Ovary (tissue), 3 donors: ENCODE data around the gene TLE2.

Experiments used
- EP300 ChIP-seq: sonication (generic); formaldehyde crosslinking; IDR thresholded peaks from one replicate; pipeline ENCODE4 v1.6.1; 2017; ENCODE audit warnings: antibody characterized with exemption
- POLR2A ChIP-seq: fragments of 450-650 bp; IDR thresholded peaks from one replicate; pipeline ENCODE4 v1.6.1; 2017; ENCODE audit warnings: antibody characterized with exemption, mild to moderate bottlenecking, moderate library complexity
- TF ChIP-seq, protein P1 (sequence below), 3 donors: fragments of 450-650 bp in 2 of 3; fragments of 200-600 bp in 1 of 3; IDR thresholded peaks; one replicate each; pipeline versions ENCODE4 v1.5.1 to v1.8.0; 2016 to 2022; ENCODE audit warnings: antibody characterized with exemption in 3 of 3, mild to moderate bottlenecking in 1 of 3
- donor health status: DM: no; HTN: no; CAD: no.

DNA sequence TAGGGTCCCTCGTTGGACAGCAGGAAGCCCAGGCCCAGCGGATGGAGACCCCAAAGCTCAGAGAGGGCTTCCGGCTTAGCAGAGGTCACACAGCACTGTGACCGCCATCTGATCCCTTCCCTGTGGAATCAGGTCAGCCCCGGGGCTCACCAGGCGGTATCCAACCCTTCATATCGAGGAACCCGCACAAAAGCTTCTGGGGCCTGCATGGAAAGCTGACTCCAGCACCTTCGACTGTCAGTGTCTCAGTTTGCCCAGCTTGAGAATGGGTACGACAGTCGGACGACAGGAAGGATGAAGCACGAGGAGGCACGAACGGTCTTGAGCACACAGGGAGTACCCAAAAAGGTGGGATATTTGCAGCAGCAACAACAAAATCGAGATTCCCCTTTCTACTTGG is 30.6 kb upstream of the TLE2 start:
- TF ChIP-seq, protein P1, sequence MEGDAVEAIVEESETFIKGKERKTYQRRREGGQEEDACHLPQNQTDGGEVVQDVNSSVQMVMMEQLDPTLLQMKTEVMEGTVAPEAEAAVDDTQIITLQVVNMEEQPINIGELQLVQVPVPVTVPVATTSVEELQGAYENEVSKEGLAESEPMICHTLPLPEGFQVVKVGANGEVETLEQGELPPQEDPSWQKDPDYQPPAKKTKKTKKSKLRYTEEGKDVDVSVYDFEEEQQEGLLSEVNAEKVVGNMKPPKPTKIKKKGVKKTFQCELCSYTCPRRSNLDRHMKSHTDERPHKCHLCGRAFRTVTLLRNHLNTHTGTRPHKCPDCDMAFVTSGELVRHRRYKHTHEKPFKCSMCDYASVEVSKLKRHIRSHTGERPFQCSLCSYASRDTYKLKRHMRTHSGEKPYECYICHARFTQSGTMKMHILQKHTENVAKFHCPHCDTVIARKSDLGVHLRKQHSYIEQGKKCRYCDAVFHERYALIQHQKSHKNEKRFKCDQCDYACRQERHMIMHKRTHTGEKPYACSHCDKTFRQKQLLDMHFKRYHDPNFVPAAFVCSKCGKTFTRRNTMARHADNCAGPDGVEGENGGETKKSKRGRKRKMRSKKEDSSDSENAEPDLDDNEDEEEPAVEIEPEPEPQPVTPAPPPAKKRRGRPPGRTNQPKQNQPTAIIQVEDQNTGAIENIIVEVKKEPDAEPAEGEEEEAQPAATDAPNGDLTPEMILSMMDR (IDR thresholded peaks at IDR 0.05), result no peak
- TF ChIP-seq POLR2A (no peak), EP300 (no peak)
